ENCODE results near the gene RASSF3. TPM values are rescaled to one million over a fixed set of nuclear protein-coding genes. Genes with fewer than 3 reads are reported as not detected.
"Not testable (repeated sequence)": the region's sequence is repeated elsewhere in the genome, so short reads cannot be mapped to it uniquely, and the experiment has no call there.

The RASSF3 gene
- total RNA-seq, 1 experiment from 2014 or later: 7.8 TPM

- DNase-seq (ENCODE audit: low spot score): not testable (repeated sequence)
Measured at GRCh38 chr12:64690236-64690635, 79.9 kb downstream of the RASSF3 start.

GRCh38 chr12:64691227-64691794 is 81.0 kb downstream of the RASSF3 start:
- DNase-seq (ENCODE audit: low spot score): no peak

GRCh38 chr12:64691795-64692583 is 81.7 kb downstream of the RASSF3 start:
- no peak for DNase-seq (ENCODE audit: low spot score)

DNA sequence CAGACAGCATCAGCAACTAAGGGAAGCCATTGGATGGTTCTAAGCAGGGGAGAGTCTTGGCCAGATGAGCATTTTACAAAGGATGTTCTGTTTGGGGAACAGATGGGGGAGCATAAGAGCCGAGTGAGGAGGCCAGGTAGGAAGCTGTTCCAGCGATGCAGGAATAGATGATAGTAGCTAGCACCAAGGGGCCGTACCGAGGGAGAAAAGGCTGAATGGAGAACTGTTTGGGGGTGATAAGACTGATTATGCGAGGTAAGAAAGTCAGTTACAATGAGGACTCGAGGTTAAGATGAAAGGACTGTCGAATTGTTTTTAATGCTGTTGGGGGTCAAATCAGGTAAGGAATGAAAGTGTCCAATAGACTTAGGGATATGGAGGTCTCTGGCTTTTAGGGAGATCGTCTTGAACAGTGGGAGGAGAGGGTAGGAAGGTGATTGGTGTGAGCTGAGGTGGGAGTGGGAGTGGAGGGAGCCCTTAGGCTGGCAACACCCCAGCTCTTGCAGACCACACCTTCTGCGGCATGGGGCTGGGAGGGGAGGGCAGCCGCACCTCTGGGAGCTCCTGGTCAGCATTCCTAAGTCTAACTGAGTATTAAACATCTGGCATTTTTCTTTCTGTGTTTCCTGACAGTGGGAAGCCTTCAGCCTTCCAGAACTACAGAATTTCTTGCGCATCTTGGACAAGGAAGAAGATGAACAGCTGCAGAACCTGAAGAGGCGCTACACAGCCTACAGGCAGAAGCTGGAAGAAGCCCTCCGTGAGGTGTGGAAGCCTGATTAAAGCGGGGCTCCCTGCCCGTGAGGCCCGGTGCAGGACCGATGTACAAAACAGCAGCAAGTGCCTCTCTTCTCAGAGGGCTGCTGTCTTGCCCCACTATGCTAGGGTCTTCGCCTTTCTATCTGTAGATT is 84.1 kb downstream of the RASSF3 start:
- no peak for DNase-seq (ENCODE audit: low spot score)

DNA sequence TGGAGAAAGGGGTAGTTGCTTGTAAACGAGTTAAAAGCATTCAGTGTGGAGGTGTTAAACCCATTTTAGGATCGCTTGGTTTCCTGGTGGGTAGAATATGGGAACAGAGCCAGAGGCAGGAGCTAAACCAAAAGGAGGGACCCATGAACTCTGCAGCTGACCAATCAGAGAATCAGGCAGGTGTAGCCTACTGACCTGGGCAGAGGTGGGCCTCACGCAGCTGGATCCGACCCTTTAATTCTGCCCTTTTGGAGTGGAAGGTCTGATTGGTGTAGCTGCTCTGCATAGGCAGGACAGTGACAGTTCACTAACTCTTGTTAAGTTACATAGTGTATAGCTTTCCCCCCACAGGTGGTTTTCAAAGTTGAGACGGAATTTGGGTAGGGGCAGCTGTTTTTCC is 85.3 kb downstream of the RASSF3 start:
- DNase-seq (ENCODE audit: low spot score): no peak

DNA sequence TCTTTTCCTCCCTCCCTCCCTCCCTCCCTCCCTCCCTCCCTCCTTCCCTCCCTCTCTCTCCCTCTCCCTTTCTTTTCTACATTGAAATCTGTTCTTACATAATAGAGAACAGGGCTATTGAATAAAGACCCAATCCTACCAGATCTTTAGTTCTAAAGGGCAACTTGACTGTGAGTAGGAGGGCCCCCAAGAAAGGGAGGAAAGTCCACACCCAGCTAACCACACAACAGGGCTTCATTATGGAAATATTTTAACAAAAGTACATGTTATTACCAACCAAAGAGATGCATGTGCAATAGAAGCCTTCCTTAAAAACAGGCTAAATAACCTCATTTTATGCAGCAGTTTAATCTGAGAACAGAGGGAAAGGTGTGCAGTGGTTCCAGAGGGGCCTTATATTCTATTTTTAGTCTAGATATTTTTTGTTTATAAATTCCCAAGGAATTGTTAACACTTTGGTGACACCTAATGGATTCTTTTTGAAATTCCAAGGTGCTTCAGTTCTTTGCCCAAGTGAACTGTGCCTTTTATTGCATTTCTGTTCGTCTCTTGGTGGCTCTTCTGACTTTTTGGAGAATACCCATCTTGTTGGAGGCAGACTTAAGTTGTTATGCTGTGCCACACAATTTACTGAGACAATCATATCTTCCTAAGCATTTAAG is 85.9 kb downstream of the RASSF3 start:
- no peak for DNase-seq (ENCODE audit: low spot score)

DNA sequence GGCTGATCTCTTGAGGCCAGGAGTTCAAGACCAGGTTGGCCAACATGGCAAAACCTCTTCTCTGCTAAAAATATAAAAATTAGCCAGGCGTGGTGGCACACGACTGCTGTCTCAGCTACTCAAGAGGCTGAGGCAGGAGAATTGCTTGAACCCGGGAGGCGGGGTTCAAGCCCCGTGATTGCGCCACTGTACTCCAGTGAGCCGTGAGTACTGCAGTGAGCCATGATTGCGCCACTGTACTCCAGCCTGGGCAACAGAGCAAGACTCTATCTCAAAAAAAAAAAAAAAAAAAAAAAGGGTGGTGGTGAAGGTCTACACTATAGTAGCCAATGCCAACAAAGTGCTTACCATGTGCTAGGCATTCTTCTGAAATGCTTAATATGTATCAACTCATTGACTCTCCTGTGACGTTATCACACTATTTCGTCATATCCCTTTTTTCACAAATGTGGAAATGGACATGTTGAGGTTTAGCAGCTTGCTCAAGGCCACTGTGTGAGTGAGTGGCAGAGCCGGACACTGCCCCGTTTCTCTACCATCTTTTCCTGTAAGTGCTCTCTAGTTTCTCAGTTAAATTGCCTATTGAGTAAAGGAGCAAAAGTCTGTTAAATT is 89.3 kb downstream of the RASSF3 start:
- DNase-seq (ENCODE audit: low spot score): no peak

DNA sequence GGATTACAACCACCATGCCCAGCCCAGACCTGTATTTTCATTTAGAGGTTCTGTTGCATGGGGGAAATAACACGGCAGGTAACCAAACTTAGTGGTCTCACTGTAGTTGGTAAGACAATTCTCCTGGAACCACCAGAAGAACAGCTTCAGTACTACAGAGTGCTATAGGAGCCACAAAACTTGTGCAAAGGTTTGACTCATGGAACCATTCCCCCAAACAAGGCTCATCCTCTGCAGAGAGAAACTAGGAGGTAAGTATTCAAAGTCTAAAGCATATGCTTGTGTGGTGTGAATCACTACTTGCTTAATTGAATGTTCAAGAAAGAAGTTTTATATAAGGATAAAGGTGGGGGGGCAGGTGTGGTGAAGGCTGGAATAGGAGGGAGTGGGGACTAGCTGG is 90.2 kb downstream of the RASSF3 start:
- no peak for DNase-seq (ENCODE audit: low spot score)

GRCh38 chr12:64701283-64701682 is 91.0 kb downstream of the RASSF3 start:
- DNase-seq (ENCODE audit: low spot score): no peak

DNA sequence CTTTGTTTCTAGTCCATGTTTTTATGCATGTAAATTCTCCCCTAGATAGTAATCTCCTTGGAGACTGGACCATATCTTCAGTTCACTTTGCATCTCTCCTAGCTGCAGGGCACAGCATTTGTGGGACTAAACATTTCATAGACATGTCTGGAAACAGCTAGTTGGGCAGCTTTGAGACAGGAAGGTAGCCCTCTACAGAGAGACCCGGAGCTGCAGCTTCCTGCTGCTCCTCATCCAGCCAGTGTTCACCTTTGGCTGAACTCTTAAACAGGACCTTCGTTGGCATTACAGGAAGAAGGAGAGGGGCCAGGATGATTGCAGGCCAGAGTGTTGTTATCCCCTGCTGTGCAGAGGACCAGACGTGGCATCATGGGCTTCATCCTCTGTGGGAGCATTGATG is 96.0 kb downstream of the RASSF3 start:
- no peak for DNase-seq (ENCODE audit: low spot score)

- DNase-seq (ENCODE audit: low spot score): no peak
Measured at GRCh38 chr12:64706857-64707256, 96.6 kb downstream of the RASSF3 start.

DNA sequence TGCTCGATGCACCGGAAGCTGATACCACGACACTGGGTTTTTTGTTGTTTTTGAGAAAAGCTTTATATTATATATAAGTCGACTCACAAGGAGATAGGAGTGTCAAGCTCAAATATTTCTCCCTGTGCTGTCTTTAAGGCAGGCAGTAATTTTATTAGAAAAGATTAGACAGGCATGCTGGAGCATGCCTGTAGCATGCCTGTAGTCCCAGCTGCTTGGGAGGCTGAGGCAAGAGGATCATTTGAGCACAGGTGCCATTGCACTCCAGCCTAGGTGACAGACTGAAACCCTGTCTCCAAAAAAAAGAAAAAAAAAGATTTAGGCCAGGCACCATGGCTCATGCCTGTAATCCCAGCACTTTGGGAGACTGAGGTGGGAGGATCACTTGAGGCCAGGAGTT is 97.1 kb downstream of the RASSF3 start:
- DNase-seq (ENCODE audit: low spot score): no peak

DNA sequence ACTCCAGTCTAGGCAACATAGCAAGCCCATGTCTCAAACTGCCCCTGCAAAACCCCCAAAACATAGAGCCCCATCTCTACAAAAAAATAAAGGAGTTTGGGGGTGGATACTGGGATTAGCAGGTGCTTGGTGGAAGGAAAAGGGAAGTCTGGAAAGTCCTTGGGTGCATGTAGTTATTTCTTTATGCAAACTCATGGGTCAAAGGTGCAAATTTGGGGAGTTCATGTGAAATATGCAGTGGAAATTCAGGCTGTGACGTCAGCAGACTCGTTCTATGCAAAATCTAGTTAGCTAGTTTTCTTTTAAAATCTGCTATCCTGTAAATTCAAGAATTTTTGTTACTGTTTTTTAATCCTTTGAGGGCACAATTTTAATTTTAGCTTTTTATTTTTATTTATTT is 97.6 kb downstream of the RASSF3 start:
- DNase-seq (ENCODE audit: low spot score): no peak

DNA sequence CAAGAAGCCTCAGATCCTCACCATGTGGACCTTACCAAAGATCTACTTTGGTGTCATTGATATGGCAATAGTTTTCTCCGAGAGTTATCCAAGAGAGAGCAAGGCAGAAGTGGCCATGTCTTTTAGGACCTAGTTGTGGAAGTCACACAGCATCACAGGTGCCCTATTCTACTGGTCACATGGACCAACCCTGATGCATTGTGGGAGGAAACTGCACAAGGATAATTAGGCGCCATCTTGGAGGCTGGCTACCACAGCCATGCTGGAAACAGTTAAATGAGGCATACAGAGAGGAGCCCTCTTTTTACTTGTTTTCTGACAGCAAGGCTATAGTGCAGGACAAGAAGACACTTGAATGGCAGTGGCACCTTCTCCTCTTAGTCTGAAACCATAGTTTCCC is 99.1 kb downstream of the RASSF3 start:
- no peak for DNase-seq (ENCODE audit: low spot score)

GRCh38 chr12:64713376-64713775 is 103.1 kb downstream of the RASSF3 start:
- no peak for DNase-seq (ENCODE audit: low spot score)

- no peak for DNase-seq (ENCODE audit: low spot score)
Measured at GRCh38 chr12:64714551-64714968, 104.3 kb downstream of the RASSF3 start.

- DNase-seq (ENCODE audit: low spot score): no peak
Measured at GRCh38 chr12:64716371-64716770, 106.1 kb downstream of the RASSF3 start.

- no peak for DNase-seq (ENCODE audit: low spot score)
Measured at GRCh38 chr12:64716839-64717455, 106.7 kb downstream of the RASSF3 start.

DNA sequence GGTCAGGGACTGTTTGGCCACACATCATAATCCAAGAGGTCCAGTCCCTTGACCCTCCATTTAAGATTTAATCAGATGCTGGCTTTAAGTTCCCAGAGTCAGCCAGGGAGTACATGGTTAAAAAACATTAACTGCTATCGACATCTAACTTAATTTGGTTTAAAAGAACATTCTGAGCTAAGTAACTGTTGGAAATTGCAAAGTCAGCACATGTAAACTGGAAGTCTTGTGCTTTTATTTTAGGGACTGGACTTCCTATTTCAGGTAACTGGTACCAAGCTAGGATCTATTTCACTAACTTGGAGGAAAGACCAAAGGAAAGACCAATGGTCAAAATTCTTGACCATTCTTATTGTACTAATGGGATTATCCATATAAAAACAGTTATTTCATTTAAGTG is 108.4 kb downstream of the RASSF3 start:
- no peak for DNase-seq (ENCODE audit: low spot score)

GRCh38 chr12:64720884-64721283 is 110.6 kb downstream of the RASSF3 start:
- DNase-seq (ENCODE audit: low spot score): no peak

DNA sequence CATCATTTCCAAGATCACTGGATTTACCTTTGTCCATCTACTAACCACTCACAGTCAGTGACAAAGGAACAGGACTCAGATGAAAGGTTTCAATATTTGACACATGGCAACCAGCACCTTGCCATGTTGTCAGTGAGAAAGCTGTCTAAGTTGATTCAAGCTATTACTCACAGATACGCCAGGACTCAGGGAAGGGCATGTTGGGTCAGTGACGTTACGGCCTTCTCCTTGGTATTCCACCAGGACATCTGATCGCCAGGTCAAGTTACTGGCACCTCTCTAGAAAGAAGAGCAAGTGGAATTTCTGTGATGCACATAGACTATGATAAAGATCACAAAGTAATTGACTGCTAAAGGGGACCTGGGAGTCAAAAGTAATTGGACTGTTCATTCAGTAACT is 112.5 kb downstream of the RASSF3 start:
- no peak for DNase-seq (ENCODE audit: low spot score)

All from H4 (cell line).